SK-N-SH treated with all-trans-retinoic acid at 6 μM for 48 hours (cell line): ENCODE data around the gene IGFL1.

ENCODE experiments used
- ATAC-seq: fragments of 200-7000 bp; cut with Tn5 transposase; 3 replicates; pipeline ENCODE4 v1.9.1; 2020; ENCODE audit warnings: mild to moderate bottlenecking, moderate library complexity
- ARNTL ChIP-seq: fragments of 450-650 bp; formaldehyde crosslinking; IDR thresholded peaks from 2 replicates; pipeline ENCODE4 v1.5.0; 2020; ENCODE audit warnings: low read depth, mild to moderate bottlenecking, moderate library complexity, borderline replicate concordance
- CREB5 ChIP-seq: fragments of 250-450 bp; sonication (Bioruptor Pico); IDR thresholded peaks from 2 replicates; pipeline ENCODE4 v1.5.1; 2020; ENCODE audit warnings: low read depth, mild to moderate bottlenecking, moderate library complexity
- CSDC2 ChIP-seq: fragments of 250-450 bp; sonication (Bioruptor Pico); IDR thresholded peaks from 2 replicates; pipeline ENCODE4 v1.5.0; 2020; ENCODE audit warnings: mild to moderate bottlenecking, moderate library complexity
- CSRNP3 ChIP-seq: fragments of 250-450 bp; sonication (Bioruptor Pico); IDR thresholded peaks from 2 replicates; pipeline ENCODE4 v1.5.1; 2021; ENCODE audit warnings: mild to moderate bottlenecking, moderate library complexity
- ESRRG ChIP-seq: fragments of 250-450 bp; sonication (Bioruptor Pico); IDR thresholded peaks from 2 replicates; pipeline ENCODE4 v1.6.1; 2021; ENCODE audit warnings: mild to moderate bottlenecking
- GLIS3 ChIP-seq: fragments of 250-450 bp; sonication (Bioruptor Pico); IDR thresholded peaks from 2 replicates; pipeline ENCODE4 v1.5.0; 2020; ENCODE audit warnings: mild to moderate bottlenecking, moderate library complexity
- ISL1 ChIP-seq: fragments of 250-450 bp; sonication (Bioruptor Pico); IDR thresholded peaks from 2 replicates; pipeline ENCODE4 v2.1.2; 2022; ENCODE audit warnings: mild to moderate bottlenecking, moderate library complexity
- OSR1 ChIP-seq: fragments of 250-450 bp; sonication (Bioruptor Pico); IDR thresholded peaks from 2 replicates; pipeline ENCODE4 v1.8.0; 2022; ENCODE audit warnings: moderate library complexity, mild to moderate bottlenecking, inconsistent platforms
- PATZ1 ChIP-seq: fragments of 250-450 bp; sonication (Bioruptor Pico); IDR thresholded peaks from 2 replicates; pipeline ENCODE4 v1.8.0; 2020; ENCODE audit warnings: mild to moderate bottlenecking, moderate library complexity, borderline replicate concordance
- POU6F1 ChIP-seq: fragments of 250-450 bp; sonication (Bioruptor Pico); IDR thresholded peaks from 2 replicates; pipeline ENCODE4 v1.8.0; 2021; ENCODE audit warnings: low read depth, mild to moderate bottlenecking, moderate library complexity, borderline replicate concordance
- PPARA ChIP-seq: fragments of 250-450 bp; sonication (Bioruptor Pico); IDR thresholded peaks from 2 replicates; pipeline ENCODE4 v1.5.0; 2020; ENCODE audit warnings: mild to moderate bottlenecking, borderline replicate concordance
- SNAI2 ChIP-seq: fragments of 250-450 bp; sonication (Bioruptor Pico); IDR thresholded peaks from 2 replicates; pipeline ENCODE4 v1.5.0; 2020; ENCODE audit warnings: mild to moderate bottlenecking, moderate library complexity
- TCF4 ChIP-seq: fragments of 250-450 bp; sonication (Bioruptor Pico); IDR thresholded peaks from 2 replicates; pipeline ENCODE4 v1.8.0; 2021; ENCODE audit warnings: mild to moderate bottlenecking, moderate library complexity, borderline replicate concordance
- TOX ChIP-seq: fragments of 250-450 bp; sonication (Bioruptor Pico); IDR thresholded peaks from 2 replicates; pipeline ENCODE4 v1.8.0; 2021; ENCODE audit warnings: mild to moderate bottlenecking, moderate library complexity, borderline replicate concordance
- TSHZ2 ChIP-seq: fragments of 250-450 bp; sonication (Bioruptor Pico); IDR thresholded peaks from 2 replicates; pipeline ENCODE4 v1.5.0; 2020; ENCODE audit warnings: mild to moderate bottlenecking, moderate library complexity
- ZC3H10 ChIP-seq: fragments of 250-450 bp; sonication (Bioruptor Pico); IDR thresholded peaks from 2 replicates; pipeline ENCODE4 v1.5.1; 2021; ENCODE audit warnings: mild to moderate bottlenecking, moderate library complexity
- ZFP30 ChIP-seq: fragments of 450-650 bp; formaldehyde crosslinking; IDR thresholded peaks from 2 replicates; pipeline ENCODE4 v1.5.0; 2022; ENCODE audit warnings: mild to moderate bottlenecking, moderate library complexity
- ZNF565 ChIP-seq: fragments of 450-650 bp; formaldehyde crosslinking; conservative IDR thresholded peaks from 2 replicates; pipeline ENCODE4 v1.5.0; 2020; ENCODE audit warnings: low read depth, mild to moderate bottlenecking, moderate library complexity
- ZNF70 ChIP-seq: fragments of 450-650 bp; formaldehyde crosslinking; IDR thresholded peaks from 2 replicates; pipeline ENCODE4 v1.5.0; 2020; ENCODE audit warnings: mild to moderate bottlenecking, moderate library complexity
- ZNF8 ChIP-seq: fragments of 450-650 bp; formaldehyde crosslinking; IDR thresholded peaks from 2 replicates; pipeline ENCODE4 v1.5.0; 2020; ENCODE audit warnings: mild to moderate bottlenecking, moderate library complexity

The IGFL1 gene

GRCh38 chr19:46250076-46250735, 20.7 kb downstream of the IGFL1 start (continued):
- TF ChIP-seq POU6F1 (no peak), PPARA (CRISPR knock-in tag) (no peak), ESRRG (no peak), ZNF8 (CRISPR knock-in tag) (no peak), ZC3H10 (no peak), GLIS3 (no peak), TCF4 (no peak), ZFP30 (CRISPR knock-in tag) (no peak)

- ATAC-seq = no peak
- TF ChIP-seq CSDC2 (CRISPR knock-in tag) (no peak), CREB5 (CRISPR knock-in tag) (no peak), SNAI2 (CRISPR knock-in tag) (no peak), TOX (CRISPR knock-in tag) (no peak), POU6F1 (no peak), ISL1 (CRISPR knock-in tag) (no peak), ZC3H10 (no peak), ZNF565 (no peak), ZNF70 (no peak), ESRRG (no peak)
These were observed 21.9 kb downstream of the IGFL1 start for GRCh38 chr19:46251416-46251815.

- ATAC-seq = no peak
- no peak for TF ChIP-seq CREB5 (CRISPR knock-in tag)
- TF ChIP-seq TSHZ2 (CRISPR knock-in tag) = no peak
- no peak for TF ChIP-seq ISL1 (CRISPR knock-in tag)
- no peak for TF ChIP-seq ARNTL
- no peak for TF ChIP-seq ZC3H10
- no peak for TF ChIP-seq PATZ1 (CRISPR knock-in tag)
- TF ChIP-seq POU6F1 = no peak
- no peak for TF ChIP-seq ZFP30 (CRISPR knock-in tag)
- no peak for TF ChIP-seq CSRNP3 (CRISPR knock-in tag)
- TF ChIP-seq OSR1 (CRISPR knock-in tag) = no peak
- no peak for TF ChIP-seq ZNF565
- TF ChIP-seq ESRRG = no peak
- TF ChIP-seq TOX (CRISPR knock-in tag) = no peak
These were observed 25.2 kb downstream of the IGFL1 start for GRCh38 chr19:46254776-46255175.
